ENCODE results near the gene LMNB1.
"Not testable (repeated sequence)": the region's sequence is repeated elsewhere in the genome, so short reads cannot be mapped to it uniquely, and the experiment has no call there.

The LMNB1 gene

DNA sequence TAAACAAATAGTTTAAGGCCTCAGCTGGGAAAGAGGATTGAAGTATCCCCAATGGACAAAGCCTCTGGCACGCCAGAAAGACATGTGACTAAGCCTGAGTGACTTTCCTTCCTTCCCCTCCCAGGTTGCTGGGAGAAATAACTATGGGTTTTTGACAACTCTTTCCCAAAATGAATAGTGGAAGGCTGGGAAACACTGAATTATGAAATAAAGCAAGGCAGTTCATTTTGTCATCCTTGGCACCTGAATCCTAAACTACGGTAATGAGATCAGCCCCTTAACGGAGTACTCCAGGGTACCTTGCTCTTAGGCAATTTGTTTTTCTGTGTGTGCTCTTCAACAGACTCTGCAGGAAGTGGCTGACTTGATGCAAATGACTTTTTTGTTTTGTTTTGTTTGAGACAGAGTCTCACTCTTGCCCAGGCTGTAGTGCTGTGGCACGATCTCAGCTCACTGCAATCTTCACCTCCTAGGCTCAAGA, 75.2 kb downstream of the LMNB1 start:
- TF ChIP-seq, protein P1, sequence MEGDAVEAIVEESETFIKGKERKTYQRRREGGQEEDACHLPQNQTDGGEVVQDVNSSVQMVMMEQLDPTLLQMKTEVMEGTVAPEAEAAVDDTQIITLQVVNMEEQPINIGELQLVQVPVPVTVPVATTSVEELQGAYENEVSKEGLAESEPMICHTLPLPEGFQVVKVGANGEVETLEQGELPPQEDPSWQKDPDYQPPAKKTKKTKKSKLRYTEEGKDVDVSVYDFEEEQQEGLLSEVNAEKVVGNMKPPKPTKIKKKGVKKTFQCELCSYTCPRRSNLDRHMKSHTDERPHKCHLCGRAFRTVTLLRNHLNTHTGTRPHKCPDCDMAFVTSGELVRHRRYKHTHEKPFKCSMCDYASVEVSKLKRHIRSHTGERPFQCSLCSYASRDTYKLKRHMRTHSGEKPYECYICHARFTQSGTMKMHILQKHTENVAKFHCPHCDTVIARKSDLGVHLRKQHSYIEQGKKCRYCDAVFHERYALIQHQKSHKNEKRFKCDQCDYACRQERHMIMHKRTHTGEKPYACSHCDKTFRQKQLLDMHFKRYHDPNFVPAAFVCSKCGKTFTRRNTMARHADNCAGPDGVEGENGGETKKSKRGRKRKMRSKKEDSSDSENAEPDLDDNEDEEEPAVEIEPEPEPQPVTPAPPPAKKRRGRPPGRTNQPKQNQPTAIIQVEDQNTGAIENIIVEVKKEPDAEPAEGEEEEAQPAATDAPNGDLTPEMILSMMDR (conservative IDR thresholded peaks at IDR 0.05; ENCODE audit: low read length), result no peak
- DNase-seq (ENCODE audit: low read depth), result peak; percentile 16
- no peak overlapping the region for H3K4me3 ChIP-seq (ENCODE audit: low read length)

DNA sequence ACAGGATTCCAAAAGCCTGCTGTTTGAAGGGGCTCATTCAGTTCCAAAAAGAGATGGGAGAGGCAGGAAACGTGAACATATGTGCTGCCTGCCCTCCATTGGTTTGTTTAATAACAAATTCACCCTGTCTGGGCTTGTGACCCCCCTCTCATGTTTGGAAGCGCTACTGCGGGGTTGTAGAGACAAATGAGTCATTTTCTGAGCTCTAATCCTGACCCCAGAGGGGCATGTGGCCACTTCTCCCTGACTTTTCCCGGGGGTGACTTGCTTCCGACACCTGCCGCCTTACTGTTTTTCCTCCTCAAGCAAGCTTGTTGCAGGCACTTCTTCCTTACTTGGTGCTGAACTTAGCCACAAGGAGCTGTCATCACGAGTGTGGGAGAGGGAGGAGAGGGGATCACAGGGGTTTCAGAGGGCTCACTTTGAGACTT, 75.9 kb downstream of the LMNB1 start:
- DNase-seq (ENCODE audit: low read depth), result no peak
- no peak overlapping the region for H3K4me3 ChIP-seq (ENCODE audit: low read length)
- TF ChIP-seq, protein P1 (conservative IDR thresholded peaks at IDR 0.05; ENCODE audit: low read length), result no peak

DNA sequence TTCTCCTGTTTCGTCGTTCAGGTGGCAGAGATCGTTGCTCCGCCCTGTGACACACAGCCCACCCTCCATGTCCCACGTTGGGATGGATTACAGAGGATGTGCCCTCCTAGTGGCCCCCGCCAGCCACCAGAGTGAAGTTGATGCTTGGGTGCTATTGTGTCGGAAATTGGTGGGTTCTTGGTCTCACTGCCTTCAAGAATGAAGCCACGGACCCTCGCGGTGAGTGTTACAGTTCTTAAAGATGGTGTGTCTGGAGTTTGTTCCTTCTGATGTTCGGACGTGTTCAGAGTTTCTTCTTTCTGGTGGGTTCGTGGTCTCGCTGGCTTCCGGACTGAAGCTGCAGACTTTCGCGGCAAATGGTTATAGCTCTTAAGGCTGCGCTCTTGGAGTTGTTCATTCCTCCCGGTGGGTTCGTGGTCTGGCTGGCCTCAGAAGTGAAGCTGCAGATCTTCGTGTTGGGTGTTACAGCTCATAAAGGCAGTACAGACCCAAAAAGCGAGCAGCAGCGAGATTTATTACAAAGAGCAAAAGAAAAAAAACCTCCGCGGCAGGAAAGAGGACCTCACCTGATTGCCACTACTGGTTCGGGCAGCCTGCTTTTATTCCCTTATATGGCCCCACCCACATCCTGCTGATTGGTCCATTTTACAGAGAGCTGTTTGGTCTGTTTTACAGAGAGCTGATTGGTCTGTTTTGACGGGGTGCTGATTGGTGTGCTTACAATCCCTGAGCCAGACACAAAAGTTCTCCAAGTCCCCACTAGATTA, 76.8 kb downstream of the LMNB1 start:
- not testable (repeated sequence) for DNase-seq (ENCODE audit: low read depth); H3K4me3 ChIP-seq (ENCODE audit: low read length)

DNA sequence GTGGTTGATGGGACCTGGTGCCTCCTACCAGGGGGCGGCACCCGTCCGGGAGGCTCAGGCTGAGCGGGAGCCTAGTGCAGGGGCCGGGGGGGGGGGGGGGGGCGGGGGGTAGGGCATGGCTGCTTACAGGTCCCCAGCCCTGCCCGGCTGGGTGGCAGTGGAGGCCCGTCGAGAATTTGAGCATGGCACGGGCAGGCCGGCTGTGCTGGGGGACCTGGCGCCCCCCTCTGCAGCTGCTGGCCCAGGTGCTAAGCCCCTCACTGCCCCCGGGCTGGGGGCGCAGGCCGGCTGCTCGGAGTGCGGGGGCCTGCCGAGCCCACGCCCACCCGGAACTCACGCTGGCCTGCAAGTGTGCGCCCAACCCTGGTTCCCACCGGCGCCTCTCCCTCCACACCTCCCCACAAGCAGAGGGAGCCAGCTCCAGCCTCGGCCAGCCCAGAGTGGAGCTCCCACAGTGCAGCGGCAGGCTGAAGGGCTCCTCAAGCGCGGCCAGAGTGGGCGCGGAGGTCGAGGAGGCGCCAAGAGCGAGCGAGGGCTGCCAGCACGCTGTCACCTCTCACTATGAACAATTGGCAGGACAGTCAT, 77.7 kb downstream of the LMNB1 start:
- TF ChIP-seq, protein P1 (conservative IDR thresholded peaks at IDR 0.05; ENCODE audit: low read length), result no peak
- H3K4me3 ChIP-seq (ENCODE audit: low read length), result no peak overlapping the region
- no peak for DNase-seq (ENCODE audit: low read depth)

DNA sequence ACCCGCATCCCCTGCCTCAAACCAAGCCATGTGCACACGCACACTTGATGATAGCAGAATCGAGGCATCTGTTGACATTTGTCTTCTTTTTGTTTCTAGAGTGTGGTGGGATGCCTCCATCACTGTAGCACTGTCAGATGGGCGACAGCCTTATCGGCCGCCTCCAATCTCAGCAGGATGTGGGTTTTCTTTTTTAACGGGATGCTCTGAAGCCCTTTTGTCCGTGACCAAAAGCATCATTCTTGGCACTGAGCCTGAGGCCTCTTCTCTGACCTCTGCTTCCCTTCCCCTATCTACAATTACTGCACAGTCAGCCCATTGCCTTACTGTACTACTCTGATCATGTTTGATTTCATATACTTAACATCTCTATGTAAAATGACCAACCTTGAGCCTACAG, 78.3 kb downstream of the LMNB1 start:
- no peak overlapping the region for H3K4me3 ChIP-seq (ENCODE audit: low read length)
- DNase-seq (ENCODE audit: low read depth), result no peak
- TF ChIP-seq, protein P1 (conservative IDR thresholded peaks at IDR 0.05; ENCODE audit: low read length), result no peak

DNA sequence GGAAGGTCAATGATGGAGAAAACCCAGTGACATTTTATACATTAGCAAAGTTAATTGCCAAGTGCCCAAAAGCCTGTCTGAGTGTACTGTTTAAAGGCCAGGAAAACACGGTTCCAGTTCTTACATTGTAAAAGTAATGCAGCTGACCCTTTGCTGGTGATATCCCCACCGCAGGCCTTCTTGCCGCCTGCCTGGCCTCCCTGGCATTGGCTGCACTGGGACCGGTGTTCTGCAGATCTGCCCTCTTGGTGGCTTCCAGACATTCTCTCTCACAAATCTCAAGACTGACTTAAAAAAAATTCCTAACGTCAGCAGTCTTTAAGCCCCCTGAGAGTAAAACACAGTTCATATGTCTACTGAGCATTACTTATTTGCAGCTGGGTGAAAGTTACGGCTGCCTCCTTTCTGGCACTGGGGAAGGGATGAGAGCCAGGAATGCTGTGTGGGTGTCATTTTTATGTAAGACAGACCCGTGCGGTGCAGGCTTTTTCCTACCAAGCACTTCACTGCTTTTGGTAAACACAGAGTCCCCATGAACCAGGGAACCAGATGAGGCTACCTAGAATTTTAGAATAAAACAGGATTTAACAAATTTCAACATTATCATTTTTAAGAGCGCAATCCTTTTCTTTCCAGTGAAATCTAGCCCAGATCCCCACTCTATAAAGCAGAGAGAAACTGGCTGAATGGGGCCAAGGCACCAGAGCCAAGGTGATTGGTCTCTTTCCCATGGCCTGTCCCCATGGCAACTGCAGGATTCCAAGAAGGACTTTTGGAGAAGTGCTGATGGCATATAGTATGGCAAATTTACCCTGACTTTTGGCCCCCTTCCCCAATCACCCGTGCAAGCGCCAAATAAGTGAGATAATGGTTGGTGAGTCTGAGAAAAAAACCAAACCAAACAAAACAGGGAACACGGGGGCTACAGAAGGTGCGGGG, 80.8 kb downstream of the LMNB1 start:
- DNase-seq (ENCODE audit: low read depth), result peak; percentile 62
- no peak overlapping the region for H3K4me3 ChIP-seq (ENCODE audit: low read length)
- TF ChIP-seq, protein P1 (conservative IDR thresholded peaks at IDR 0.05; ENCODE audit: low read length), result no peak

DNA sequence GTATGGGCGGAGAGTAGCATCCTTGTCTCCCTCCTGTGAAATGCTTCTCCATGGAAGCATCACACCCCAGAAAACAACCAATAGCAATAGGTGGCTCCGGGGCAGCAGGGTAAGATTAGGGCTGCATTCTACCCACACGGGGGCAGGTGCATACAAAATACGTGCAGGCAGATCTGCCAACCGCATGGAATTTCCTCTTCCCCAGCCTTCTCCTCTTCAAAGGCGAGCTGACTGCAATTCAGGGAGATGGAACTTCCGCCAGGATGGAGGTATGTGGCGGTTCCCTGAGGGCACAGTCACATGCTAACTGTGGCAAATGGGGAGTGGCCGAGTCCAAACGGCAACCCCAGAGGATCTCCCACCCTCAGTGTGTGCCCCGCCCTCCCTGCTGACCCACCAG, 81.5 kb downstream of the LMNB1 start:
- no peak overlapping the region for H3K4me3 ChIP-seq (ENCODE audit: low read length)
- TF ChIP-seq, protein P1 (conservative IDR thresholded peaks at IDR 0.05; ENCODE audit: low read length), result no peak
- no peak for DNase-seq (ENCODE audit: low read depth)
